HAP-1 (cell line): ENCODE results near the gene HELZ2.
"Not testable (repeated sequence)": the region's sequence is repeated elsewhere in the genome, so short reads cannot be mapped to it uniquely, and the experiment has no call there.

Source experiments
- DNase-seq, 2 experiments: peaks; one replicate each; pipeline ENCODE4 v3.0.0-alpha.2; 2016 to 2020; ENCODE audit warnings: low spot score in 2 of 2
- H3K27me3 ChIP-seq: fragments of 250-450 bp; sonication (Bioruptor Pico); 2 replicates; pipeline ENCODE4 v1.5.1; 2020; ENCODE audit warnings: low read depth, mild to moderate bottlenecking, moderate library complexity
- H3K36me3 ChIP-seq: fragments of 250-450 bp; sonication (Bioruptor Pico); replicated peaks from 2 replicates; pipeline ENCODE4 v1.5.1; 2020; ENCODE audit warnings: mild to moderate bottlenecking
- H3K4me1 ChIP-seq: fragments of 250-450 bp; sonication (Bioruptor Pico); 2 replicates; pipeline ENCODE4 v1.5.1; 2020; ENCODE audit warnings: mild to moderate bottlenecking
- H3K4me3 ChIP-seq: fragments of 250-450 bp; sonication (Bioruptor Pico); 2 replicates; pipeline ENCODE4 v1.5.1; 2020; ENCODE audit warnings: mild to moderate bottlenecking, moderate library complexity
- H3K9me3 ChIP-seq: fragments of 250-450 bp; sonication (Bioruptor Pico); 2 replicates; pipeline ENCODE4 v1.5.1; 2020; ENCODE audit warnings: mild to moderate bottlenecking, moderate library complexity
- in situ Hi-C: fragments of 300-500 bp; cut with MboI; formaldehyde crosslinking; loops from 3 replicates; pipeline ENCODE4 v1.14.3; 2020; ENCODE audit warnings: low sequenced_read_pairs, inconsistent platforms, mixed read lengths

HELZ2 gene

GRCh38 chr20:63610581-63611435 is 36.8 kb upstream of the HELZ2 start:
- in situ Hi-C loops, result no loop called here
- no peak for DNase-seq

GRCh38 chr20:63606686-63607085 is 32.6 kb upstream of the HELZ2 start:
- Histone ChIP-seq H3K36me3 (peaks cover 18% of the 10 kb centered on the region), H3K9me3 (no peaks in the 10 kb centered on the region), H3K4me1 (no peaks in the 10 kb centered on the region), H3K4me3 (no peak overlapping the region), H3K27me3 (no peaks in the 10 kb centered on the region)
- in situ Hi-C loops, result no loop called here
- DNase-seq, result no peak

More at GRCh38 chr20:63610581-63611435, 36.8 kb upstream of the HELZ2 start:
- Histone ChIP-seq H3K4me1 (no peaks in the 10 kb centered on the region), H3K9me3 (no peaks in the 10 kb centered on the region), H3K36me3 (peaks cover 11% of the 10 kb centered on the region), H3K4me3 (no peak overlapping the region), H3K27me3 (no peaks in the 10 kb centered on the region)

- Histone ChIP-seq H3K9me3 (no peaks in the 10 kb centered on the region), H3K27me3 (no peaks in the 10 kb centered on the region), H3K4me1 (no peaks in the 10 kb centered on the region), H3K4me3 (no peak overlapping the region), H3K36me3 (peaks cover 38% of the 10 kb centered on the region)
- in situ Hi-C loops, result no loop called here
- no peak for DNase-seq
These were observed 28.3 kb upstream of the HELZ2 start for GRCh38 chr20:63602321-63602720.

GRCh38 chr20:63601679-63602078 is 27.6 kb upstream of the HELZ2 start:
- H3K9me3 ChIP-seq, in situ Hi-C loops, H3K27me3 ChIP-seq, H3K4me3 ChIP-seq, H3K4me1 ChIP-seq, DNase-seq: not testable (repeated sequence)
- H3K36me3 ChIP-seq, result peaks cover 38% of the 10 kb centered on the region

GRCh38 chr20:63599396-63600050 is 25.5 kb upstream of the HELZ2 start:
- DNase-seq, result no peak
- H3K4me1 ChIP-seq, result no peaks in the 10 kb centered on the region
- no peaks in the 10 kb centered on the region for H3K27me3 ChIP-seq
- in situ Hi-C loops, result no loop called here
- no peaks in the 10 kb centered on the region for H3K9me3 ChIP-seq
- H3K4me3 ChIP-seq, result no peak overlapping the region
- H3K36me3 ChIP-seq, result peaks cover 44% of the 10 kb centered on the region

GRCh38 chr20:63598479-63599395 is 24.7 kb upstream of the HELZ2 start:
- Histone ChIP-seq H3K9me3 (no peaks in the 10 kb centered on the region), H3K4me1 (no peaks in the 10 kb centered on the region), H3K36me3 (peaks cover 40% of the 10 kb centered on the region), H3K27me3 (no peaks in the 10 kb centered on the region), H3K4me3 (no peak overlapping the region)
- in situ Hi-C loops, result no loop called here
- no peak for DNase-seq

- Histone ChIP-seq H3K4me1 (no peaks in the 10 kb centered on the region), H3K27me3 (no peaks in the 10 kb centered on the region), H3K4me3 (no peak overlapping the region), H3K9me3 (no peaks in the 10 kb centered on the region), H3K36me3 (peaks cover 36% of the 10 kb centered on the region)
- in situ Hi-C loops, result no loop called here
- DNase-seq, result no peak
These were observed 23.8 kb upstream of the HELZ2 start for GRCh38 chr20:63597651-63598478.

GRCh38 chr20:63596423-63596822 is 22.4 kb upstream of the HELZ2 start:
- H3K27me3 ChIP-seq, result no peaks in the 10 kb centered on the region
- in situ Hi-C loops, result no loop called here
- H3K9me3 ChIP-seq, result no peaks in the 10 kb centered on the region
- DNase-seq, result no peak
- H3K36me3 ChIP-seq, result peaks cover 33% of the 10 kb centered on the region
- H3K4me3 ChIP-seq, result no peak overlapping the region
- no peaks in the 10 kb centered on the region for H3K4me1 ChIP-seq

- peaks cover 26% of the 10 kb centered on the region; the same call in 1 of the 2 replicates for H3K36me3 ChIP-seq
- DNase-seq, result no peak
- no peaks in the 10 kb centered on the region for H3K9me3 ChIP-seq
- no peak overlapping the region for H3K4me3 ChIP-seq
- no peaks in the 10 kb centered on the region for H3K27me3 ChIP-seq
- no peaks in the 10 kb centered on the region for H3K4me1 ChIP-seq
- in situ Hi-C loops, result no loop called here
These were observed 21.5 kb upstream of the HELZ2 start for GRCh38 chr20:63595416-63596127.

GRCh38 chr20:63594043-63594561 is 20.1 kb upstream of the HELZ2 start:
- Histone ChIP-seq H3K9me3 (no peaks in the 10 kb centered on the region), H3K4me1 (no peaks in the 10 kb centered on the region), H3K36me3 (peaks cover 19% of the 10 kb centered on the region; the same call in 1 of the 2 replicates), H3K4me3 (no peak overlapping the region), H3K27me3 (no peaks in the 10 kb centered on the region)
- DNase-seq, result no peak
- in situ Hi-C loops, result no loop called here

- peaks cover 18% of the 10 kb centered on the region; the same call in 1 of the 2 replicates for H3K36me3 ChIP-seq
- no peak for DNase-seq
- H3K4me3 ChIP-seq, result no peak overlapping the region
- in situ Hi-C loops, result no loop called here
- no peaks in the 10 kb centered on the region for H3K9me3 ChIP-seq
- H3K27me3 ChIP-seq, result no peaks in the 10 kb centered on the region
- no peaks in the 10 kb centered on the region for H3K4me1 ChIP-seq
These were observed 18.6 kb upstream of the HELZ2 start for GRCh38 chr20:63592661-63593060.

- Histone ChIP-seq H3K4me1 (no peaks in the 10 kb centered on the region), H3K27me3 (no peaks in the 10 kb centered on the region), H3K9me3 (no peaks in the 10 kb centered on the region), H3K36me3 (peaks cover 18% of the 10 kb centered on the region; the same call in 1 of the 2 replicates), H3K4me3 (no peak overlapping the region)
- DNase-seq, result no peak
- in situ Hi-C loops, result no loop called here
These were observed 17.8 kb upstream of the HELZ2 start for GRCh38 chr20:63591786-63592355.
